Adrenal gland (tissue), 5 donors: ENCODE data around the gene EIF4E1B.

Source experiments
- POLR2A ChIP-seq, 2 donors: fragments of 450-650 bp; IDR thresholded peaks; one replicate each; pipeline ENCODE4 v1.6.1; 2017; ENCODE audit warnings: antibody characterized with exemption in 2 of 2, mild to moderate bottlenecking in 2 of 2, moderate library complexity in 1 of 2
- TF ChIP-seq, protein P1 (sequence below), 6 experiments: fragments of 450-650 bp in 4 of 6; fragments of 200-600 bp in 2 of 6; sonication (generic) in 1 of 6; IDR thresholded peaks; 1 replicate in 5 of 6; 2 replicates in 1 of 6; pipeline versions ENCODE4 v1.5.1 to v1.8.0; 2016 to 2021; ENCODE audit warnings: antibody characterized with exemption in 6 of 6, mild to moderate bottlenecking in 2 of 6, moderate library complexity in 1 of 6
- donor health status: DM: no; HTN: no; CAD: no.

- TF ChIP-seq, protein P1, sequence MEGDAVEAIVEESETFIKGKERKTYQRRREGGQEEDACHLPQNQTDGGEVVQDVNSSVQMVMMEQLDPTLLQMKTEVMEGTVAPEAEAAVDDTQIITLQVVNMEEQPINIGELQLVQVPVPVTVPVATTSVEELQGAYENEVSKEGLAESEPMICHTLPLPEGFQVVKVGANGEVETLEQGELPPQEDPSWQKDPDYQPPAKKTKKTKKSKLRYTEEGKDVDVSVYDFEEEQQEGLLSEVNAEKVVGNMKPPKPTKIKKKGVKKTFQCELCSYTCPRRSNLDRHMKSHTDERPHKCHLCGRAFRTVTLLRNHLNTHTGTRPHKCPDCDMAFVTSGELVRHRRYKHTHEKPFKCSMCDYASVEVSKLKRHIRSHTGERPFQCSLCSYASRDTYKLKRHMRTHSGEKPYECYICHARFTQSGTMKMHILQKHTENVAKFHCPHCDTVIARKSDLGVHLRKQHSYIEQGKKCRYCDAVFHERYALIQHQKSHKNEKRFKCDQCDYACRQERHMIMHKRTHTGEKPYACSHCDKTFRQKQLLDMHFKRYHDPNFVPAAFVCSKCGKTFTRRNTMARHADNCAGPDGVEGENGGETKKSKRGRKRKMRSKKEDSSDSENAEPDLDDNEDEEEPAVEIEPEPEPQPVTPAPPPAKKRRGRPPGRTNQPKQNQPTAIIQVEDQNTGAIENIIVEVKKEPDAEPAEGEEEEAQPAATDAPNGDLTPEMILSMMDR (IDR thresholded peaks at IDR 0.05) = no peak
- no peak for TF ChIP-seq POLR2A (IDR thresholded peaks at IDR 0.05)
Measured at GRCh38 chr5:176606875-176607274, 23.6 kb upstream of the EIF4E1B start.
